GM12878 (cell line): ENCODE data around the gene L1CAM. TPM values are rescaled to one million over a fixed set of nuclear protein-coding genes. Genes with fewer than 3 reads are reported as not detected.

Experiments used
- ATAC-seq: fragments of 200-7000 bp; cut with Tn5 transposase; 3 replicates; pipeline ENCODE4 v1.9.1; 2020; ENCODE audit warnings: mild to moderate bottlenecking, moderate library complexity
- BruUV-seq: library from RNA; stranded (reverse); fragments of 400-500 nt; replicated peaks from 2 replicates; lab custom pipeline; 2021; lab: Mats Ljungman, UMichigan
- CTCF ChIA-PET: fragments of 300-600 bp; sonication (Branson Sonifier 250); formaldehyde crosslinking; extraction: SDS; loops from one replicate; lab custom pipeline; 2021; ENCODE audit warnings: inconsistent platforms; lab: Yijun Ruan, JAX
- POLR2A ChIA-PET: fragments of 350-600 bp; formaldehyde crosslinking; extraction: SDS; loops from one replicate; lab custom pipeline; 2021; ENCODE audit warnings: inconsistent platforms; lab: Charles Lee
- RAD21 ChIA-PET: fragments of 300-600 bp; sonication (Branson Sonifier 250); formaldehyde crosslinking; loops from one replicate; lab custom pipeline; 2023; ENCODE audit warnings: antibody characterized with exemption; ENCODE audit not compliant: unreplicated experiment; lab: Charles Lee
- SMC1A ChIA-PET: fragments of 300-600 bp; sonication (Branson Sonifier 250); formaldehyde crosslinking; loops from one replicate; lab custom pipeline; 2023; ENCODE audit not compliant: unreplicated experiment, uncharacterized antibody; lab: Charles Lee
- DNase-seq: peaks from one replicate; pipeline ENCODE4 v3.0.0-alpha.2; 2011; ENCODE audit warnings: low read depth, low spot score
- FAIRE-seq: peaks from 3 replicates; lab custom pipeline; 2011; peaks lifted over from hg19 to GRCh38; lab: Jason Lieb, UNC
- H2AFZ ChIP-seq: 2 replicates; pipeline ENCODE4 v1.6.0; 2011; ENCODE audit warnings: low read depth, low read length, control low read depth; ENCODE audit not compliant: control insufficient read depth
- H3K27ac ChIP-seq: 2 replicates; pipeline ENCODE4 v1.5.1; 2011; ENCODE audit warnings: control low read depth; ENCODE audit not compliant: control insufficient read depth, insufficient read depth
- H3K27me3 ChIP-seq, 2 experiments: replicated peaks in 1 of 2; 2 replicates each; pipeline versions ENCODE4 v1.6.0 to v1.6.1; 2011; ENCODE audit warnings: low read length in 1 of 2; ENCODE audit not compliant: control insufficient read depth in 2 of 2, insufficient read depth in 2 of 2
- H3K36me3 ChIP-seq, 2 experiments: 2 replicates each; pipeline ENCODE4 v1.5.1; 2011; ENCODE audit warnings: low read length in 1 of 2; ENCODE audit not compliant: control insufficient read depth in 2 of 2, insufficient read depth in 2 of 2
- H3K4me1 ChIP-seq: 2 replicates; pipeline ENCODE4 v1.6.1; 2011; ENCODE audit warnings: mild to moderate bottlenecking, low read length, moderate library complexity, mixed read lengths; ENCODE audit not compliant: control insufficient read depth, insufficient read depth
- H3K4me2 ChIP-seq: 2 replicates; pipeline ENCODE4 v1.6.0; 2011; ENCODE audit warnings: control low read depth; ENCODE audit not compliant: control insufficient read depth, insufficient read depth
- H3K4me3 ChIP-seq: fragments of 200-600 bp; sonication (generic); 2 replicates; pipeline ENCODE4 v1.5.1; 2016
- H3K79me2 ChIP-seq: 2 replicates; pipeline ENCODE4 v1.6.0; 2011; ENCODE audit warnings: low read length; ENCODE audit not compliant: control insufficient read depth, insufficient read depth
- H3K9ac ChIP-seq: 2 replicates; pipeline ENCODE4 v1.8.0; 2011; ENCODE audit warnings: low read length, control low read depth, mixed read lengths; ENCODE audit not compliant: control insufficient read depth, insufficient read depth
- H3K9me3 ChIP-seq: replicated peaks from 3 replicates; pipeline ENCODE4 v1.5.1; 2011; ENCODE audit warnings: mild to moderate bottlenecking, low read length; ENCODE audit not compliant: control insufficient read depth, insufficient read depth
- H4K20me1 ChIP-seq: 2 replicates; pipeline ENCODE4 v1.6.0; 2011; ENCODE audit not compliant: control insufficient read depth, insufficient read depth
- BCL11A ChIP-seq: IDR thresholded peaks from 2 replicates; pipeline ENCODE4 v1.6.1; 2011; ENCODE audit warnings: low read depth, low read length
- CBFB ChIP-seq: IDR thresholded peaks from 2 replicates; pipeline ENCODE4 v1.6.1; 2016; ENCODE audit warnings: antibody characterized with exemption, low read depth
- CHD2 ChIP-seq: IDR thresholded peaks from 2 replicates; pipeline ENCODE4 v1.6.1; 2011; ENCODE audit warnings: low read depth, low read length, improper control_type of control experiment, borderline replicate concordance
- EP300 ChIP-seq, 2 experiments: fragments of 150-350 bp in 1 of 2; IDR thresholded peaks; 2 replicates each; pipeline ENCODE4 v1.6.1; 2011 to 2012; ENCODE audit warnings: low read depth in 2 of 2, low read length in 2 of 2, borderline replicate concordance in 1 of 2, improper control_type of control experiment in 1 of 2, inconsistent platforms in 1 of 2; ENCODE audit not compliant: control insufficient read depth in 1 of 2
- FOS ChIP-seq: IDR thresholded peaks from 3 replicates; pipeline ENCODE4 v1.6.1; 2011; ENCODE audit warnings: borderline replicate concordance; ENCODE audit not compliant: insufficient read length; ENCODE audit errors: extremely low read depth
- HDGF ChIP-seq: fragments of 450-650 bp; IDR thresholded peaks from 2 replicates; pipeline ENCODE4 v1.6.1; 2016; ENCODE audit warnings: antibody characterized with exemption
- IKZF1 ChIP-seq: fragments of 450-650 bp; conservative IDR thresholded peaks from 2 replicates; pipeline ENCODE4 v1.6.1; 2017; ENCODE audit warnings: antibody characterized with exemption, mild to moderate bottlenecking
- JUND ChIP-seq: IDR thresholded peaks from 2 replicates; pipeline ENCODE4 v1.6.1; 2012; ENCODE audit warnings: low read depth, mild to moderate bottlenecking, low read length, improper control_type of control experiment, moderate library complexity
- MYC ChIP-seq: IDR thresholded peaks from 2 replicates; pipeline ENCODE4 v1.6.1; 2011; ENCODE audit warnings: mild to moderate bottlenecking, low read length, moderate library complexity, inconsistent platforms; ENCODE audit not compliant: insufficient read depth, insufficient replicate concordance, insufficient read length, severe bottlenecking
- NFIC ChIP-seq: IDR thresholded peaks from 2 replicates; pipeline ENCODE4 v1.6.1; 2012; ENCODE audit warnings: low read depth, mild to moderate bottlenecking, inconsistent platforms, low read length, moderate library complexity
- NFXL1 ChIP-seq: fragments of 450-650 bp; IDR thresholded peaks from 2 replicates; pipeline ENCODE4 v1.6.1; 2017; ENCODE audit warnings: antibody characterized with exemption, mild to moderate bottlenecking, borderline replicate concordance
- NFYB ChIP-seq: IDR thresholded peaks from 2 replicates; pipeline ENCODE4 v1.6.1; 2011; ENCODE audit warnings: low read depth, mild to moderate bottlenecking, low read length, improper control_type of control experiment, moderate library complexity; ENCODE audit not compliant: insufficient read depth
- SPI1 ChIP-seq: IDR thresholded peaks from 2 replicates; pipeline ENCODE4 v1.6.1; 2011; ENCODE audit warnings: low read depth, mild to moderate bottlenecking, low read length, moderate library complexity, borderline replicate concordance; ENCODE audit not compliant: insufficient read depth
- TBL1XR1 ChIP-seq: IDR thresholded peaks from 2 replicates; pipeline ENCODE4 v1.6.1; 2012; ENCODE audit warnings: low read depth, low read length, improper control_type of control experiment
- TCF3 ChIP-seq: IDR thresholded peaks from 2 replicates; pipeline ENCODE4 v1.6.1; 2012; ENCODE audit warnings: low read depth, mild to moderate bottlenecking, low read length, borderline replicate concordance; ENCODE audit not compliant: insufficient read depth
- ZNF207 ChIP-seq: fragments of 450-650 bp; IDR thresholded peaks from 2 replicates; pipeline ENCODE4 v1.6.1; 2014; ENCODE audit warnings: antibody characterized with exemption, mild to moderate bottlenecking, borderline replicate concordance
- ZNF274 ChIP-seq: IDR thresholded peaks from one replicate; pipeline ENCODE4 v1.8.0; 2011; ENCODE audit not compliant: insufficient read length, insufficient read depth
- WGBS: methylation state at CpG from one replicate; pipeline ENCODE4 v1.1.6; 2016; ENCODE audit warnings: low lambda C conversion rate; ENCODE audit not compliant: insufficient replicate concordance, insufficient coverage; ENCODE audit errors: missing lambda C conversion rate; 5-methylcytosine and 5-hydroxymethylcytosine counted together
- in situ Hi-C: fragments of 300-500 bp; cut with MboI; formaldehyde crosslinking; loops from 9 replicates; pipeline ENCODE4 v1.14.3; 2018; ENCODE audit warnings: mixed read lengths
- intact Hi-C: fragments of 100-400 bp; cut with micrococcal nuclease; formaldehyde crosslinking; loops from one replicate; pipeline ENCODE4 v1.14.2; 2022; ENCODE audit not compliant: unreplicated experiment
- polyA plus RNA-seq, 11 experiments: library from polyadenylated mRNA; depleted of rRNA in 4 of 11; unstranded in 6 of 11; stranded (reverse) in 5 of 11; fragments of >200 nt; fragmentation: Nextera tagmentation in 4 of 11; fragmentation: Illumina TruSeq in 1 of 11; extraction: Ambion mirVana in 4 of 11; extraction: Trizol in 1 of 11; gene quantifications; 1 replicate in 1 of 11; 2 replicates in 10 of 11; pipeline versions ENCODE4 v1.2.1 to v1.2.3, GENCODE V29; 2011 to 2016; ENCODE audit warnings: inconsistent platforms in 2 of 11, missing spikeins in 2 of 11, low read depth in 1 of 11
- total RNA-seq, 4 experiments: library from RNA; depleted of rRNA in 3 of 4; stranded (reverse); fragments of >200 nt in 3 of 4; fragmentation: Illumina TruSeq in 1 of 4; extraction: Trizol in 1 of 4; gene quantifications; 2 replicates each; pipeline versions ENCODE4 v1.2.1 to v1.2.3, GENCODE V29; 2013 to 2021
- TF ChIP-seq, protein P1 (sequence below): fragments of 450-650 bp; IDR thresholded peaks from 2 replicates; pipeline ENCODE4 v1.6.1; 2017; ENCODE audit warnings: low read depth, mild to moderate bottlenecking, moderate library complexity
- TF ChIP-seq, protein P2 (sequence below): fragments of 450-650 bp; formaldehyde crosslinking; IDR thresholded peaks from 2 replicates; pipeline ENCODE4 v1.4.0; 2022; ENCODE audit warnings: mild to moderate bottlenecking, moderate library complexity

Gene L1CAM
- total and polyA plus RNA-seq, 10 of the 15 experiments (the other 5 are each of a cell fraction or from before 2014, with no cell fraction given): 0.01 to 0.64 (median 0.09) TPM; not detected in 5

DNA sequence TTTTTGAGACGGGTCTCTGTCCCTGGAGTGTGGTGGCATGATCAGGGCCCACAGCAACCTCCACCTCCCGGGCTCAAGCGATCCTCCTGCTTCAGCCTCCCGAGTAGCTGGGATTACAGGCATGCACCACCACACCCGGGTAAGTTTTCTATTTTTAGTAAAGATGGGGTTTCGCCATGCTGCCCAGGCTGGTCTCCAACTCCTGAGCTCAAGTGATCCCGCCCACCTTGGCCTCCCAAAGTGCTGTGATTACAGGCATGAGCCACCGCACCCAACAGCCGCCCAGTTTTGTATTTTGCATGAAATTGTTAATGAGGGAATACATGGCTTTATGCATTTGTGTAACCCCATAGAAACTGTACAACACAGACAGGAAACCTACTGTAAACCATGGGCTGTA lies 42.9 kb upstream of the L1CAM start:
- in situ Hi-C loops: loop anchor here (10.0 kb wide), 1 partner anchor 56 kb away; no protein-coding TSS in a partner anchor
- Histone ChIP-seq H3K36me3 (peaks cover 0 to 2% of the 10 kb centered on the region in 2 experiments; a peak in 3 of 4 replicates), H4K20me1 (no peaks in the 10 kb centered on the region), H3K9me3 (no peaks in the 10 kb centered on the region; the same call in 2 of the 3 replicates), H3K27me3 (no peaks in the 10 kb centered on the region), H3K4me2 (peak overlapping the region; percentile 68; the same call in 1 of the 2 replicates), H3K4me1 (peaks cover 3% of the 10 kb centered on the region; the same call in 1 of the 2 replicates), H2AFZ (no peak overlapping the region), H3K4me3 (peak overlapping the region; percentile 55; the same call in 1 of the 2 replicates), H3K9ac (peak overlapping the region; percentile 57), H3K27ac (peak overlapping the region; percentile 50; the same call in 1 of the 2 replicates), H3K79me2 (peaks cover 30% of the 10 kb centered on the region)
- CTCF ChIA-PET: interaction anchor here (0.7 to 8.7 kb wide), 6 partner anchors 19 to 207 kb away, joined by 3 to 172 read pairs (median 4); partner anchors contain the start of genes PLXNB3 and RENBP
- POLR2A ChIA-PET: interaction anchor here (0.5 to 5.8 kb wide), 7 partner anchors 9 to 140 kb away, joined by 3 to 68 read pairs (median 4); partner anchors contain the start of genes HCFC1, IDH3G, SSR4 and TMEM187
- no TSS peak for BruUV-seq
- RAD21 ChIA-PET: interaction anchor here (1.0 to 6.2 kb wide), 4 partner anchors 16 to 134 kb away, joined by 3 to 48 read pairs (median 8); partner anchors contain the start of genes HCFC1, IDH3G and SSR4
- intact Hi-C loops: loop anchor here (5.0 kb wide), 2 partner anchors 207 to 443 kb away; partner anchors contain the start of genes ABCD1, BCAP31 and FLNA
- ATAC-seq (no peak), DNase-seq (no peak), FAIRE-seq (no peak)
- SMC1A ChIA-PET: interaction anchor here (1.7 kb wide), 1 partner anchor 40 kb away, joined by 4 read pairs; no protein-coding TSS in a partner anchor
- 27% methylated on average over 9 of the region's 9 CpGs for WGBS
- TF ChIP-seq MYC: no peak
- no peak for TF ChIP-seq FOS
- TF ChIP-seq CBFB: no peak
- no peak for TF ChIP-seq TCF3
- TF ChIP-seq IKZF1: no peak
- TF ChIP-seq ZNF274: no peak
- no peak for TF ChIP-seq SPI1
- TF ChIP-seq, protein P1, sequence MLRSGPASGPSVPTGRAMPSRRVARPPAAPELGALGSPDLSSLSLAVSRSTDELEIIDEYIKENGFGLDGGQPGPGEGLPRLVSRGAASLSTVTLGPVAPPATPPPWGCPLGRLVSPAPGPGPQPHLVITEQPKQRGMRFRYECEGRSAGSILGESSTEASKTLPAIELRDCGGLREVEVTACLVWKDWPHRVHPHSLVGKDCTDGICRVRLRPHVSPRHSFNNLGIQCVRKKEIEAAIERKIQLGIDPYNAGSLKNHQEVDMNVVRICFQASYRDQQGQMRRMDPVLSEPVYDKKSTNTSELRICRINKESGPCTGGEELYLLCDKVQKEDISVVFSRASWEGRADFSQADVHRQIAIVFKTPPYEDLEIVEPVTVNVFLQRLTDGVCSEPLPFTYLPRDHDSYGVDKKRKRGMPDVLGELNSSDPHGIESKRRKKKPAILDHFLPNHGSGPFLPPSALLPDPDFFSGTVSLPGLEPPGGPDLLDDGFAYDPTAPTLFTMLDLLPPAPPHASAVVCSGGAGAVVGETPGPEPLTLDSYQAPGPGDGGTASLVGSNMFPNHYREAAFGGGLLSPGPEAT: no peak
- TF ChIP-seq NFIC: no peak
- no peak for TF ChIP-seq NFXL1
- TF ChIP-seq TBL1XR1: no peak
- TF ChIP-seq NFYB: no peak
- no peak for TF ChIP-seq HDGF
- no peak for TF ChIP-seq CHD2
- no peak for TF ChIP-seq JUND
- no peak for TF ChIP-seq ZNF207
- no peak for TF ChIP-seq BCL11A
- no peak for TF ChIP-seq EP300 (IDR thresholded peaks at IDR 0.05; ENCODE audit: borderline replicate concordance in 1 of 2, control insufficient read depth in 1 of 2, low read depth in 2 of 2, low read length in 2 of 2)
- TF ChIP-seq, protein P2, sequence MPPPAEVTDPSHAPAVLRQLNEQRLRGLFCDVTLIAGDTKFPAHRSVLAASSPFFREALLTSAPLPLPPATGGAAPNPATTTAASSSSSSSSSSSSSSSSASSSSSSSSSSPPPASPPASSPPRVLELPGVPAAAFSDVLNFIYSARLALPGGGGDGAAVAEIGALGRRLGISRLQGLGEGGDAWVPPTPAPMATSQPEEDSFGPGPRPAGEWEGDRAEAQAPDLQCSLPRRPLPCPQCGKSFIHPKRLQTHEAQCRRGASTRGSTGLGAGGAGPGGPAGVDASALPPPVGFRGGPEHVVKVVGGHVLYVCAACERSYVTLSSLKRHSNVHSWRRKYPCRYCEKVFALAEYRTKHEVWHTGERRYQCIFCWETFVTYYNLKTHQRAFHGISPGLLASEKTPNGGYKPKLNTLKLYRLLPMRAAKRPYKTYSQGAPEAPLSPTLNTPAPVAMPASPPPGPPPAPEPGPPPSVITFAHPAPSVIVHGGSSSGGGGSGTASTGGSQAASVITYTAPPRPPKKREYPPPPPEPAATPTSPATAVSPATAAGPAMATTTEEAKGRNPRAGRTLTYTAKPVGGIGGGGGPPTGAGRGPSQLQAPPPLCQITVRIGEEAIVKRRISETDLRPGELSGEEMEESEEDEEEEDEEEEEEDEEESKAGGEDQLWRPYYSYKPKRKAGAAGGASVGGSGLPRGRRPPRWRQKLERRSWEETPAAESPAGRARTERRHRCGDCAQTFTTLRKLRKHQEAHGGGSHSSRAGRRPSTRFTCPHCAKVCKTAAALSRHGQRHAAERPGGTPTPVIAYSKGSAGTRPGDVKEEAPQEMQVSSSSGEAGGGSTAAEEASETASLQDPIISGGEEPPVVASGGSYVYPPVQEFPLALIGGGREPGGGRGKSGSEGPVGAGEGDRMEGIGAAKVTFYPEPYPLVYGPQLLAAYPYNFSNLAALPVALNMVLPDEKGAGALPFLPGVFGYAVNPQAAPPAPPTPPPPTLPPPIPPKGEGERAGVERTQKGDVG (CRISPR knock-in tag): no peak
